ENCODE measurements around the gene PLCH1. TPM values are rescaled to one million over a fixed set of nuclear protein-coding genes. Genes with fewer than 3 reads are reported as not detected.

The PLCH1 gene
- total RNA-seq, 6 experiments from 2014 or later: 0.07 to 0.25 (median 0.17) TPM

GRCh38 chr3:155528579-155528978 is 216.3 kb downstream of the PLCH1 start:
- H3K27me3 ChIP-seq: no peaks in the 10 kb centered on the region
- H3K4me3 ChIP-seq: no peak overlapping the region
- no peak for DNase-seq
- intact Hi-C loops (cut with DNase I): no loop called here
- no peak for ATAC-seq
- TF ChIP-seq POLR2A (IDR thresholded peaks at IDR 0.05): no peak
- TF ChIP-seq, protein P1, sequence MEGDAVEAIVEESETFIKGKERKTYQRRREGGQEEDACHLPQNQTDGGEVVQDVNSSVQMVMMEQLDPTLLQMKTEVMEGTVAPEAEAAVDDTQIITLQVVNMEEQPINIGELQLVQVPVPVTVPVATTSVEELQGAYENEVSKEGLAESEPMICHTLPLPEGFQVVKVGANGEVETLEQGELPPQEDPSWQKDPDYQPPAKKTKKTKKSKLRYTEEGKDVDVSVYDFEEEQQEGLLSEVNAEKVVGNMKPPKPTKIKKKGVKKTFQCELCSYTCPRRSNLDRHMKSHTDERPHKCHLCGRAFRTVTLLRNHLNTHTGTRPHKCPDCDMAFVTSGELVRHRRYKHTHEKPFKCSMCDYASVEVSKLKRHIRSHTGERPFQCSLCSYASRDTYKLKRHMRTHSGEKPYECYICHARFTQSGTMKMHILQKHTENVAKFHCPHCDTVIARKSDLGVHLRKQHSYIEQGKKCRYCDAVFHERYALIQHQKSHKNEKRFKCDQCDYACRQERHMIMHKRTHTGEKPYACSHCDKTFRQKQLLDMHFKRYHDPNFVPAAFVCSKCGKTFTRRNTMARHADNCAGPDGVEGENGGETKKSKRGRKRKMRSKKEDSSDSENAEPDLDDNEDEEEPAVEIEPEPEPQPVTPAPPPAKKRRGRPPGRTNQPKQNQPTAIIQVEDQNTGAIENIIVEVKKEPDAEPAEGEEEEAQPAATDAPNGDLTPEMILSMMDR (IDR thresholded peaks at IDR 0.05): no peak
- H3K4me1 ChIP-seq: no peaks in the 10 kb centered on the region
- H3K9me3 ChIP-seq: no peaks in the 10 kb centered on the region
- H3K27ac ChIP-seq: no peak overlapping the region
- H3K36me3 ChIP-seq: no peaks in the 10 kb centered on the region

- Histone ChIP-seq H3K27me3 (no peaks in the 10 kb centered on the region), H3K27ac (no peak overlapping the region), H3K9me3 (no peaks in the 10 kb centered on the region), H3K4me1 (no peaks in the 10 kb centered on the region), H3K4me3 (no peak overlapping the region), H3K36me3 (no peaks in the 10 kb centered on the region)
- ATAC-seq (no peak), DNase-seq (no peak)
- 62% methylated on average over 4 of the region's 5 CpGs for WGBS (ENCODE audit: insufficient coverage, low coverage, low lambda C conversion rate, missing lambda C conversion rate)
- TF ChIP-seq POLR2A (IDR thresholded peaks at IDR 0.05): no peak
- TF ChIP-seq, protein P1 (IDR thresholded peaks at IDR 0.05): no peak
- intact Hi-C loops (cut with DNase I): no loop called here
Observed at GRCh38 chr3:155525324-155525833, 219.5 kb downstream of the PLCH1 start.

- Histone ChIP-seq H3K4me3 (no peak overlapping the region), H3K36me3 (no peaks in the 10 kb centered on the region), H3K9me3 (no peaks in the 10 kb centered on the region), H3K4me1 (no peaks in the 10 kb centered on the region), H3K27me3 (no peaks in the 10 kb centered on the region), H3K27ac (no peak overlapping the region)
- no peak for ATAC-seq
- WGBS (ENCODE audit: insufficient coverage, low coverage, low lambda C conversion rate, missing lambda C conversion rate): 46% methylated on average over 2 of the region's 2 CpGs
- TF ChIP-seq, protein P1 (IDR thresholded peaks at IDR 0.05): no peak
- TF ChIP-seq POLR2A (IDR thresholded peaks at IDR 0.05): no peak
- intact Hi-C loops (cut with DNase I): no loop called here
- DNase-seq: no peak
Observed at GRCh38 chr3:155520463-155520862, 224.4 kb downstream of the PLCH1 start.

DNA sequence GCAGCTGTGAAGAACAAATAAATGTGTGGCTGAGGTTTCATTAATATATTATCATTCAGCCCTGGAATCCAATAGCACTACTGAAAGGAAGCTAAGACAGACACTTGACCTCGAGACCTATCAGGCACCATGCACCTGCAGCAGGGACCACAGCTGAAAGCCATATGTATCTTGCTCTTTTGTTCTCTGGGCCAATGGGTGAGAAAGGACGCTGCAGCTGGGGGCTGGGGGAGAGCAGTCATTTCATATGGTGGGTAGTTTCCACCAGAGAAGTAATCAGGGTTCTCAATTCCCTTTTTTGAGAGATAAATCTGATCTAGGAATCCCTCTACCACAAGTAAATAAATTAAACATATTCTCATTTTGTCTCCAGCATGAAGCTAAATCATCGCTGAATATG is 225.8 kb downstream of the PLCH1 start:
- no peak overlapping the region for H3K27ac ChIP-seq
- DNase-seq: no peak
- no peaks in the 10 kb centered on the region for H3K36me3 ChIP-seq
- intact Hi-C loops (cut with DNase I): no loop called here
- H3K9me3 ChIP-seq: no peaks in the 10 kb centered on the region
- H3K4me3 ChIP-seq: no peak overlapping the region
- ATAC-seq: no peak
- TF ChIP-seq, protein P1 (IDR thresholded peaks at IDR 0.05): no peak
- TF ChIP-seq POLR2A (IDR thresholded peaks at IDR 0.05): no peak
- 81% methylated on average over 2 of the region's 3 CpGs for WGBS (ENCODE audit: insufficient coverage, low coverage, low lambda C conversion rate, missing lambda C conversion rate)
- no peaks in the 10 kb centered on the region for H3K27me3 ChIP-seq
- H3K4me1 ChIP-seq: no peaks in the 10 kb centered on the region

DNA sequence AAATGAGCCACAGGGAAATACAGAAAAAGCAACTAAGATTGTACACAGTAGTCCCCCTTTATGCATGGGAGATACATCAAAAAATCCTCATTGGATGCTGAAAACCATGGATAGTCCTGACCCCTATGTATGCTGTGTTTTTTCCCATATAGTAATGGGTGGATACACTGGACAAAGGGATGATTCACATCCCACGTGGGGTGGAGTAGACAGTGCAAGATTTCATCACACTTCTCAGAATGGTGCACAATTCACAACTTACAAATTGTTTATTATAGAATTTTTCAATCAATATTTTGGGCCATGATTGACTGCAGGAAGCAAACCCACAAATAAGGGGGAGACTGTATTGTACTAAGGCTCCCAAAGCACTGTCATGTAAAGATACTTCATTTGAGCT is 227.0 kb downstream of the PLCH1 start:
- ATAC-seq (no peak), DNase-seq (no peak)
- H3K27ac ChIP-seq: no peak overlapping the region
- no peaks in the 10 kb centered on the region for H3K9me3 ChIP-seq
- WGBS (ENCODE audit: insufficient coverage, low coverage, low lambda C conversion rate, missing lambda C conversion rate): 69% methylated on average over 1 of the region's 1 CpG
- H3K27me3 ChIP-seq: no peaks in the 10 kb centered on the region
- TF ChIP-seq, protein P1 (IDR thresholded peaks at IDR 0.05): no peak
- no peak for TF ChIP-seq POLR2A (IDR thresholded peaks at IDR 0.05)
- H3K36me3 ChIP-seq: no peaks in the 10 kb centered on the region
- no peak overlapping the region for H3K4me3 ChIP-seq
- no peaks in the 10 kb centered on the region for H3K4me1 ChIP-seq
- intact Hi-C loops (cut with DNase I): no loop called here

Data from right lobe of liver (tissue), 6 donors.